T-helper 9 cell (primary cell): ENCODE measurements around the gene RGL1.

Source experiments
- DNase-seq: peaks from one replicate; pipeline ENCODE4 v3.0.0-alpha.2; 2020

Gene RGL1

DNA sequence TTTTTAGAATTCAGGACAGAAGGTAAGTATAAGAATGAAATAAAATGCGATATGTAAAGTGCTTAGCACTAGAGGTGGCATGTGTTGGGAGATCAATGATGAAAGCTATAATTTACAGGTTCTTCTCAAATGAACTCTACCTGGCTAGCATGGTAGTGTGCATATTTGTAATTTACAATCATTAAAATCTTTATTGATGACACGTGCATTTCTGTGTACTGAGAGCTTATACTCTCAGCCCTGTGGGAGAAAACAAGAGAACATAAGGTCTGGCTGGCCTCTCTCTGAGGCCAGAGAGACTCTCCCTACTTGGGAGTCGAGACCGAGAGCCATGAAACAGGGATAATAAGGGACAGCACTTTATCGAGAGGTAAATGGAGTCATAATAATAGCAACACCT, 156.2 kb downstream of the RGL1 start:
- no peak for DNase-seq

DNA sequence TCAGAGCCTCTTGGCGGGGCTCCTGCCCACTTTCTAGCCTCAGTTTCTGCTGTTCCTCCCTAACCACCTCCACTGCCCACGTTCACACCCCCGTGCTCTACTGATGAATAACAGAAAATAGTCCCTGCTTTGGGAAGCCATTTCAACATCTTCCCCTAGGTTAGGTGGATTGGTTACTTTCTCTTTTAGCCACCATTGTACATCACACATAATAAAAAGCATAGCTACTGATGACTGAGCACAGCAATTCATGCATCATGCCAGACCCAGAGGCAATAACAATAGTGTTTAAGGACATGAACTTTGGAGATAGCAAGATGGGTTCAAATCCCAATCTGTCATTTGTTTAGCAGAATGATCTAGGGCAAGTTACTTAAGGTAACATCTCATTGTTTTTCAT, 158.0 kb downstream of the RGL1 start:
- DNase-seq, result no peak

DNA sequence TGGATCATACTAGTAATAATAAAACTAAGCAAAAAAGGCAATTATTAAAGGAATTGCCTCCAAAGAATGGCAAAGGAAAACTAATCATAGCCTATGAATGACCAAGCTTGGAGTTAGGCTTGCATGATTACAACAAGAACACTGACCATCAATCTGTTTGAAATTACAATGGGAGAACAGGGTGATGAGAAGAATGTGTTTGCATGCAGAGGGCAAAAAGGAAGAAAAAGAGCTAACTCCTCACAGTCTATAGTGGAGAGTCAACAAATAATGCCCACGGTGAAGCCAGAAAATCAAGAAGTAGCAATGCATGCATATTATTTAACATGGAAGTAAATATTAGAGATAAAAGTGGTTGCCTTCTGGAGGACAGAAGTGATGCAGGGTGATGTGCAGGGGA, 160.8 kb downstream of the RGL1 start:
- no peak for DNase-seq

DNA sequence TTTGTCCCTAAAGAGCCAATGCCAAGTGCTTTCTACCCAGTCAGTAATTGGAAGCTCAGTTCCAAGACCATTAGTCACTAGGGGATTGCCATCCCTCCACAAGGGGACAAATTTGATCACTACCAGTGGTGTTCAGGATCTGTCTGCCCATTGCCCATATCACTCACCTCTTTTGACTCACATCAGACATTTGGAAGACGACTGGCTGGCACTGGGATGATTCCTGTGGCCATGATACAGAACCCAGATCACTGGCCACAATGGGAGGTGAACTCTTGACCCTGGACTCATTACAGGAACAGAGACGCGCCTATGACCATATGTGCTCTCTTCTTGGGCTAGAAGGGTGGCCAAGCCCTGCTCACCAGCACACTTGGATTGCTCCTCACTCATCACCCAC, 161.6 kb downstream of the RGL1 start:
- no peak for DNase-seq

DNA sequence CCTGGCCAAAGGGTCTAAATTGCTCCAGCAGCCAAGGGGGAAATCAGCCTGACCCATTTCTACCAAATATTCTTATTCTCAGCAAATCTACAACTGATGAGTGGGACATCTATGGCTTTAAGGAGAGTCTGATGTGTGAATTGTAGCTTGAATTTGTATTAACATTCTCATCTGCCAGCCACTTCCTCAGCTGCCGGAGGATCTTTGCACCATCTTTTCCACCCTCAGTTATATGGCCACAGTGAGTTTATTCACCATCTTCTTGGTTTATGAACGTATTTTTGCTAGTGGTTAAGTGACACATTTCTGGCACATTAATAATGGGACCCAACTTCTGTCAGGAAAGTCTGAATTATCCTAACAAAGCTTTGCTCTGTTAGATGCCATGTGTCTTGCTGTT, 163.0 kb downstream of the RGL1 start:
- DNase-seq, result no peak

DNA sequence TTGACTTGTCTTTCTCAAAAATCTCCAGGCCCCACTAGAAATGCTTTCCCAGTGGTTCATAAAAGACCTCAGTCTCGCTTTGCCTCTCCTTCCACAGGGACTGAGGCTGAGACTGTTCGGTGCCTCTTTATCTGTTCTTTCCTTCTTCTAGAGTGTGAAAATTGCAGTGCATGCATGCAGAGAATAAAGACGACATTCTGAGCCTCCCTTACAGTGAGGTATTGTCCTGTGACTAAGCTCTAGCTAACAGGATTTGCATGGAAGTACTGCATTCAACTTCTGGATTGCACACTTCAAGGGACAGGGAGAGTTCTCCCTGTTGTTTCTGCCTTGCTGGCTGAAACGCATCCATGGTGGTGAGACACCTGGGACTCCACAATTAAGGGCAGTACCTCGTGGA, 163.5 kb downstream of the RGL1 start:
- DNase-seq, result no peak

DNA sequence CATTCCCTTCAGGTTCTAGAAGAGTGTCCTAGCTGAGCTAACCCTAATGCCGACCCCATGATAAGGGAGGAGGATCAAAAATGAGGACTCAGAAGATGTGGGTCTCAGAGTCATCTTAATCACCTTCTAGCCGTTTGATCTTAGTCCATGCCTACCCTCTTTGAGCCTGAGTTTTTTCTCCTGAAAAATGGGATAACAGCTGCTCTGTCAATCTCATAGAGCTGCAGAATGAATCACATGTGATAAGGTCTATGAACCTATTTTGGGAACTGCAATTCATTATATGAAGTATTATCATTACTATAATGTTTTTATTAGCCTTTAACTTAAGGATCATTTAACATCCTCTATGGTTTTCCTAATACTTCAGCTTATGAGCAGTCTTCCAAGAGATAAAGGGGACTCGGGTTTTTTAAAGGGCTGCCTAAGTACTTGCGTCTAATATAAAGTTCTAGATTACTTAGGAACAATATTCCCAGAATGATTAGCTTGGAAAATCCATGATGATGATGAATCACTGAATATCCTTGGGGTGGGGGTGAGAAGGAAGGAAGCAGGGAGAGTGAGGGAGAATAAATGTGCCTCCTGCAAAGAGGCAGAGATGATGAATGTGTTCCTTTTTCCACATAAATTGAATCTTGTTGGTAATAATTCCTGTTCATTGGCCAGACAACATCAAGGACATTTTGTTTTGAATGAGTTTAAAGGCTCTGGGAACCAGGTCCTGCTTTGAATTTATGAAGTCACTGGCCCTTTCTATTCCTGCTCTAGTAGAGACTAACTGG, 165.8 kb downstream of the RGL1 start:
- no peak for DNase-seq

DNA sequence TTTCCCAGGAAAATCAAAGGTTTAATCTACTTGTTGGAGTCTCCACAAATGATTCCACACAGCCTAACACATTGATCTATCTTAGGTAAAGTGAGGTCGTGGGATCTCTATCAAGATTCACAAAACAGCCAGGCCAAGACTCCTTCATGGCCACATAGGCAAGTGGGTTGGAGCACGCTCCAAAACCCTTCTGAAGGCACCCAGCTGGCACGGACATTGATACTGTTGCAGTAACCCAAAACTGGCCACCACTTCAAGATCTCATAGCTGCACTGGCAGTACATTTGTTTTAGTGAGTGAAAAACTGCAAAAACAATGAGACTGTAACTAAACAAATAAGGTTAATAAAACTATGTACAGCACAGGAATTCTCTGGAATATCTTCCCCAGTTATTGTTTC, 170.7 kb downstream of the RGL1 start:
- no peak for DNase-seq

DNA sequence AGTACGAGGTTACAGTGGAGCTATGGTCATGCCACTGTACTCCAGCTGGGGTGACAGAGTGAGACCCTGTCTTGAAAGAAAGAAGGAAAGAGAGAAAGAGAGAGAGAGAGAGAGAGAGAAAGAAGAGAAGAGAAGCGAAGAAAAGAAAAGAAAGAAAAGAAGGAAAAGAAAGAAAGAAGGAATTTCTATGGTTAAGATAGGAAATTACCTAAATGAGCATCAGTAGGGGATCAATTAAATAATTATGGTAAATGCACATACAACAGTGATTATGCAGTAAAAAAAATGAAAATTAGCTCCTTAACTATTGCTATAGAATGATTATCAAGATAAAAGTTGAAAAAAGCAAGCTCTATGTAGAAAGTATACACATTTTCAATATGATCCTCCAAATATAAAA, 172.8 kb downstream of the RGL1 start:
- no peak for DNase-seq
